Measurements from ENCODE around the gene CIB2.

The CIB2 gene

GRCh38 chr15:78085928-78086327 lies 45.3 kb downstream of the CIB2 start:
- Histone ChIP-seq H3K27ac (ENCODE audit: insufficient read depth, low read depth, low read length, poor library complexity, severe bottlenecking) (no peak overlapping the region), H3K4me3 (ENCODE audit: insufficient read depth, low read depth, low read length) (no peak overlapping the region), H3K9me3 (ENCODE audit: control insufficient read depth, low read length) (no peaks in the 10 kb centered on the region), H3K4me1 (ENCODE audit: control insufficient read depth, insufficient read depth, low read length) (no peaks in the 10 kb centered on the region), H3K36me3 (ENCODE audit: control insufficient read depth, insufficient read depth, low read length) (no peaks in the 10 kb centered on the region), H3K27me3 (ENCODE audit: control insufficient read depth, insufficient read depth, low read length, poor library complexity, severe bottlenecking) (no peaks in the 10 kb centered on the region)
- WGBS, 2 experiments: 100% methylated on average over 1 of the region's 1 CpG; no CpG with 5 or more reads in 1 of the 2 experiments

- 84 to 94% methylated on average over 5 of the region's 5 CpGs for WGBS, 2 experiments
- Histone ChIP-seq H3K4me1 (ENCODE audit: control insufficient read depth, insufficient read depth, low read length) (no peaks in the 10 kb centered on the region), H3K36me3 (ENCODE audit: control insufficient read depth, insufficient read depth, low read length) (no peaks in the 10 kb centered on the region)
Observed at GRCh38 chr15:78084449-78084750, 46.8 kb downstream of the CIB2 start.

GRCh38 chr15:78083687-78084448 lies 47.4 kb downstream of the CIB2 start:
- Histone ChIP-seq H3K27ac (ENCODE audit: insufficient read depth, low read depth, low read length, poor library complexity, severe bottlenecking) (no peak overlapping the region), H3K27me3 (ENCODE audit: control insufficient read depth, insufficient read depth, low read length, poor library complexity, severe bottlenecking) (no peaks in the 10 kb centered on the region), H3K4me1 (ENCODE audit: control insufficient read depth, insufficient read depth, low read length) (no peaks in the 10 kb centered on the region), H3K4me3 (ENCODE audit: insufficient read depth, low read depth, low read length) (no peak overlapping the region), H3K9me3 (ENCODE audit: control insufficient read depth, low read length) (no peaks in the 10 kb centered on the region), H3K36me3 (ENCODE audit: control insufficient read depth, insufficient read depth, low read length) (no peaks in the 10 kb centered on the region)
- 92 to 95% methylated on average over 6 of the region's 6 CpGs for WGBS, 2 experiments

More at GRCh38 chr15:78084449-78084750, 46.8 kb downstream of the CIB2 start:
- no peaks in the 10 kb centered on the region for H3K27me3 ChIP-seq (ENCODE audit: control insufficient read depth, insufficient read depth, low read length, poor library complexity, severe bottlenecking)
- H3K9me3 ChIP-seq (ENCODE audit: control insufficient read depth, low read length): no peaks in the 10 kb centered on the region
- no peak overlapping the region for H3K27ac ChIP-seq (ENCODE audit: insufficient read depth, low read depth, low read length, poor library complexity, severe bottlenecking)
- H3K4me3 ChIP-seq (ENCODE audit: insufficient read depth, low read depth, low read length): no peak overlapping the region

- WGBS, 2 experiments: 86 to 90% methylated on average over 4 of the region's 4 CpGs
- Histone ChIP-seq H3K36me3 (ENCODE audit: control insufficient read depth, insufficient read depth, low read length) (no peaks in the 10 kb centered on the region), H3K27me3 (ENCODE audit: control insufficient read depth, insufficient read depth, low read length, poor library complexity, severe bottlenecking) (no peaks in the 10 kb centered on the region), H3K9me3 (ENCODE audit: control insufficient read depth, low read length) (no peaks in the 10 kb centered on the region), H3K4me3 (ENCODE audit: insufficient read depth, low read depth, low read length) (no peak overlapping the region), H3K4me1 (ENCODE audit: control insufficient read depth, insufficient read depth, low read length) (no peaks in the 10 kb centered on the region), H3K27ac (ENCODE audit: insufficient read depth, low read depth, low read length, poor library complexity, severe bottlenecking) (no peak overlapping the region)
Observed at GRCh38 chr15:78083186-78083585, 48.1 kb downstream of the CIB2 start.

GRCh38 chr15:78082743-78083110 lies 48.5 kb downstream of the CIB2 start:
- 88 to 93% methylated on average over 1 of the region's 1 CpG for WGBS, 2 experiments
- Histone ChIP-seq H3K27me3 (ENCODE audit: control insufficient read depth, insufficient read depth, low read length, poor library complexity, severe bottlenecking) (no peaks in the 10 kb centered on the region), H3K36me3 (ENCODE audit: control insufficient read depth, insufficient read depth, low read length) (no peaks in the 10 kb centered on the region), H3K9me3 (ENCODE audit: control insufficient read depth, low read length) (no peaks in the 10 kb centered on the region), H3K4me1 (ENCODE audit: control insufficient read depth, insufficient read depth, low read length) (no peaks in the 10 kb centered on the region), H3K27ac (ENCODE audit: insufficient read depth, low read depth, low read length, poor library complexity, severe bottlenecking) (no peak overlapping the region), H3K4me3 (ENCODE audit: insufficient read depth, low read depth, low read length) (no peak overlapping the region)

GRCh38 chr15:78082106-78082742 lies 49.0 kb downstream of the CIB2 start:
- H3K36me3 ChIP-seq (ENCODE audit: control insufficient read depth, insufficient read depth, low read length): no peaks in the 10 kb centered on the region
- H3K4me3 ChIP-seq (ENCODE audit: insufficient read depth, low read depth, low read length): no peak overlapping the region
- WGBS, 2 experiments: 91 to 94% methylated on average over 5 of the region's 5 CpGs
- H3K27ac ChIP-seq (ENCODE audit: insufficient read depth, low read depth, low read length, poor library complexity, severe bottlenecking): no peak overlapping the region
- H3K9me3 ChIP-seq (ENCODE audit: control insufficient read depth, low read length): no peaks in the 10 kb centered on the region
- H3K4me1 ChIP-seq (ENCODE audit: control insufficient read depth, insufficient read depth, low read length): no peaks in the 10 kb centered on the region
- H3K27me3 ChIP-seq (ENCODE audit: control insufficient read depth, insufficient read depth, low read length, poor library complexity, severe bottlenecking): no peaks in the 10 kb centered on the region

- WGBS, 2 experiments: 89 to 94% methylated on average over 8 of the region's 8 CpGs
- Histone ChIP-seq H3K9me3 (ENCODE audit: control insufficient read depth, low read length) (no peaks in the 10 kb centered on the region), H3K4me3 (ENCODE audit: insufficient read depth, low read depth, low read length) (no peak overlapping the region)
Observed at GRCh38 chr15:78080088-78080460, 51.2 kb downstream of the CIB2 start.

GRCh38 chr15:78079298-78080087 lies 51.8 kb downstream of the CIB2 start:
- no peak overlapping the region for H3K4me3 ChIP-seq (ENCODE audit: insufficient read depth, low read depth, low read length)
- WGBS, 2 experiments: 90 to 94% methylated on average over 11 of the region's 11 CpGs
- no peaks in the 10 kb centered on the region for H3K9me3 ChIP-seq (ENCODE audit: control insufficient read depth, low read length)
- H3K27me3 ChIP-seq (ENCODE audit: control insufficient read depth, insufficient read depth, low read length, poor library complexity, severe bottlenecking): no peaks in the 10 kb centered on the region
- H3K36me3 ChIP-seq (ENCODE audit: control insufficient read depth, insufficient read depth, low read length): no peaks in the 10 kb centered on the region
- peaks cover 3% of the 10 kb centered on the region for H3K4me1 ChIP-seq (ENCODE audit: control insufficient read depth, insufficient read depth, low read length)
- no peak overlapping the region for H3K27ac ChIP-seq (ENCODE audit: insufficient read depth, low read depth, low read length, poor library complexity, severe bottlenecking)

More at GRCh38 chr15:78080088-78080460, 51.2 kb downstream of the CIB2 start:
- H3K27ac ChIP-seq (ENCODE audit: insufficient read depth, low read depth, low read length, poor library complexity, severe bottlenecking): no peak overlapping the region
- no peaks in the 10 kb centered on the region for H3K27me3 ChIP-seq (ENCODE audit: control insufficient read depth, insufficient read depth, low read length, poor library complexity, severe bottlenecking)
- no peaks in the 10 kb centered on the region for H3K36me3 ChIP-seq (ENCODE audit: control insufficient read depth, insufficient read depth, low read length)
- peaks cover 3% of the 10 kb centered on the region for H3K4me1 ChIP-seq (ENCODE audit: control insufficient read depth, insufficient read depth, low read length)

- no peaks in the 10 kb centered on the region for H3K36me3 ChIP-seq (ENCODE audit: control insufficient read depth, insufficient read depth, low read length)
- no peak overlapping the region for H3K27ac ChIP-seq (ENCODE audit: insufficient read depth, low read depth, low read length, poor library complexity, severe bottlenecking)
- no peaks in the 10 kb centered on the region for H3K9me3 ChIP-seq (ENCODE audit: control insufficient read depth, low read length)
- 30 to 34% methylated on average over 5 to 7 of the region's 7 CpGs for WGBS, 2 experiments
- H3K4me3 ChIP-seq (ENCODE audit: insufficient read depth, low read depth, low read length): peak overlapping the region; percentile 45
- no peaks in the 10 kb centered on the region for H3K27me3 ChIP-seq (ENCODE audit: control insufficient read depth, insufficient read depth, low read length, poor library complexity, severe bottlenecking)
- peaks cover 3% of the 10 kb centered on the region for H3K4me1 ChIP-seq (ENCODE audit: control insufficient read depth, insufficient read depth, low read length)
Observed at GRCh38 chr15:78077871-78078210, 53.4 kb downstream of the CIB2 start.
